ENCODE results near the gene LRRC2. TPM values are rescaled to one million over a fixed set of nuclear protein-coding genes. Genes with fewer than 3 reads are reported as not detected.
"Not testable (repeated sequence)": the region's sequence is repeated elsewhere in the genome, so short reads cannot be mapped to it uniquely, and the experiment has no call there.

The LRRC2 gene
- total RNA-seq, 1 donor, result 2.2 TPM

DNA sequence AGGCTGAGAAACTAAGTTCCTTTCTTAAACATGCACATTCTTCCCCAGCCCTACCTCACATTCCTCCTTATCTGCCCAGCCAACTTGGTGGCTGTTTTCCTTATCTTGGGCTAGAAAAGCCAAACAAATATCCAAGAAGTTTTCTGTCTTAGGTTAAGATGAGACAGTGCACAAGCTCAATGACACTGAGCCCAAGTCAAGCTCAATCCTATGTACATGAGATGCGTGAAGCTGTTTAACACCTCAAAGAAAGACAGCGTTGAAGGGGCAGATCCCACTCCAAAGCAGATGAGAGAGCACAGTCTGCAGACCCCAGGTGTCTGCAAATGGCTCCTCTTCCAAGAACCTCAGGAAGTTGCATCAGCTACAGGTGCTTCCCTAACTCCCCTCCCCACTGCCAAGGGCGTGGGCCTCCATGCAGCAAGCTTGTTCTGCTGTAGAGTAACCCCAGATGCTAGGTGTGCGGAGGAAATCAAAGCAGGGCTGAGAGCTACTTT is 16.6 kb downstream of the LRRC2 start:
- TF ChIP-seq, protein P1, sequence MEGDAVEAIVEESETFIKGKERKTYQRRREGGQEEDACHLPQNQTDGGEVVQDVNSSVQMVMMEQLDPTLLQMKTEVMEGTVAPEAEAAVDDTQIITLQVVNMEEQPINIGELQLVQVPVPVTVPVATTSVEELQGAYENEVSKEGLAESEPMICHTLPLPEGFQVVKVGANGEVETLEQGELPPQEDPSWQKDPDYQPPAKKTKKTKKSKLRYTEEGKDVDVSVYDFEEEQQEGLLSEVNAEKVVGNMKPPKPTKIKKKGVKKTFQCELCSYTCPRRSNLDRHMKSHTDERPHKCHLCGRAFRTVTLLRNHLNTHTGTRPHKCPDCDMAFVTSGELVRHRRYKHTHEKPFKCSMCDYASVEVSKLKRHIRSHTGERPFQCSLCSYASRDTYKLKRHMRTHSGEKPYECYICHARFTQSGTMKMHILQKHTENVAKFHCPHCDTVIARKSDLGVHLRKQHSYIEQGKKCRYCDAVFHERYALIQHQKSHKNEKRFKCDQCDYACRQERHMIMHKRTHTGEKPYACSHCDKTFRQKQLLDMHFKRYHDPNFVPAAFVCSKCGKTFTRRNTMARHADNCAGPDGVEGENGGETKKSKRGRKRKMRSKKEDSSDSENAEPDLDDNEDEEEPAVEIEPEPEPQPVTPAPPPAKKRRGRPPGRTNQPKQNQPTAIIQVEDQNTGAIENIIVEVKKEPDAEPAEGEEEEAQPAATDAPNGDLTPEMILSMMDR (IDR thresholded peaks at IDR 0.05; ENCODE audit: insufficient read depth, low read depth, low read length), result no peak
- no peak overlapping the region for H3K4me3 ChIP-seq (ENCODE audit: low read depth, low read length)
- DNase-seq (ENCODE audit: low read depth), result no peak

DNA sequence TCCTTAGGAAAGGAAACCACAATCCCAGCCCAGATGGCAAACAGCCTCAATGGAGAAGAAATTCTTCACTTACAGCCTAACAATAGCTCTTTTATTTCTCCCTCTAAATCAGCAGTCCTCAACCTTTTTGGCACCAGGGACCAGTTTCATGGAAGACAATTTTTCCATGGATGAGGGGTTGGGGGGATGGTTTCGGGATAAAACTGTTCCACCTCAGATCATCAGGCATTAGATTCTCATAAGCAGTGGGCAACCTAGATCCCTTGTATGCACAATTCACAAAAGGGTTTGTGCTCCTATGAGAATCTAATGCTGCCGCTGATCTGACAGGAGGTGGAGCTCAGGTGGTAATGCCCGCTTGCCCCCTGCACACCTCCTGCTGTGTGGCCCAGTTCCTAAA is 17.5 kb downstream of the LRRC2 start:
- not testable (repeated sequence) for DNase-seq (ENCODE audit: low read depth); H3K4me3 ChIP-seq (ENCODE audit: low read depth, low read length)

DNA sequence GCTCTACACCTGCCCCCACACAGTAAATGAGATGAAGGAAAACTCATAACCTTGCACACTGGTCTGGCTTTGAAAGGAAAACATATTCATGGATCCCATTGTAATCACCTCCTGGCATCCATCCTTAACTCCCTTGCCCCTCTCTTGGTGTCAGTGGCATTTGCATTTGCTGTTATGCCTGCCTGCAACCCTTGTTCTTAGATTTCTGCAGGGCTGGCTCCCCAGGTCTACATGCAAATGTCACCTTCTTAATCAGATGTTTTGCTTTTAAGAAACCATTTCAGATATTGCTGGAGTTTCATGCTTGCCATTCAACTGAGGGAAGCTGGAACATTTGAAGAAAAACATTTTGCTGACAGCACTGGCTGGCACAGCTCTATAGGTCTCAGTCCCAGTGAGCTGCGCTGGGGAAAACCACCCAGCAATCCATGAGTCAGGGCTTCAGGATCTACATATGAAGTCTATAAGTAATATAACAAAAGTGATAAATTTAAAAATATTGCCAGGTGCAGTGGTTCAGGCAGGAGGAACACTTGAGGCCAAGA is 19.1 kb downstream of the LRRC2 start:
- H3K4me3 ChIP-seq (ENCODE audit: low read depth, low read length), result no peak overlapping the region
- TF ChIP-seq, protein P1 (IDR thresholded peaks at IDR 0.05; ENCODE audit: insufficient read depth, low read depth, low read length), result no peak
- no peak for DNase-seq (ENCODE audit: low read depth)

DNA sequence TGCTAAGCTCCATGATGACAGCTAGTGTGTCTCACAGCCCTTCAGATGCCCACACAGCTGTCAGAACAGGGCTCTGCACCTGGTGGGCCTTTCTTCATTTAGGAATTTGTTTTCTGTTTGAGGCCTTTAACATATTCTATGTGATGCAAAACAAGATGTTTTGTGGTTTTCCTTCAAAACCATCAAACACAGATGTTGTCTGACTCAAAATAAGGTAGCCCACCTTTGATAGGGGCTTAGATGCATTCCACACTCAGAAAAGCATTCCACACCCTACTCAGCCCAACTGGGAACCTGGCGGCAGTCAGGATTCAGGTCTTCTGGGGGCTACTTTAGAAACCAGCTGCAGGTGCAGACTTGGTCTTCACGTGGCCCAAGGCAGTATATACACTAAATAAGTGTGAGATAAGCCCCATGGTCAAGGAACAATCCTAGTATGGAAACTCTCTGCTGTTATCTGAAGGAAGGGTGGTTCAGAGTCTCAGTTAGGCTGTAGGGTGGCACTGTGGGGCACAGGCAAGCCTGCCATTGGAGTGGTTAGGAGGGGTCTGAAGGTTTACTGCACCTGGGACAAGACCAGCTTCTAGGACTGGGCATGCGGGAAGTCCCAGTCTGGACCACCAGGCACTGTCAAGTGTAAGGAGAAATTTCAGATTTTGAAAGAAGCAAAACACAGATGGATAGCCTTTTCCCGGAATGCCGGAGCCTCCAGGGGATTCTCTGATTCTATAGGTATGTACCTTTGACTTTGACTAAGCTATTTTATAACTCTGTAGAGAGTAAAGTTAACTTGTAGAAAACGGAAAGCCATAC is 20.1 kb downstream of the LRRC2 start:
- H3K4me3 ChIP-seq (ENCODE audit: low read depth, low read length), result no peak overlapping the region
- no peak for DNase-seq (ENCODE audit: low read depth)
- TF ChIP-seq, protein P1 (IDR thresholded peaks at IDR 0.05; ENCODE audit: insufficient read depth, low read depth, low read length), result no peak

DNA sequence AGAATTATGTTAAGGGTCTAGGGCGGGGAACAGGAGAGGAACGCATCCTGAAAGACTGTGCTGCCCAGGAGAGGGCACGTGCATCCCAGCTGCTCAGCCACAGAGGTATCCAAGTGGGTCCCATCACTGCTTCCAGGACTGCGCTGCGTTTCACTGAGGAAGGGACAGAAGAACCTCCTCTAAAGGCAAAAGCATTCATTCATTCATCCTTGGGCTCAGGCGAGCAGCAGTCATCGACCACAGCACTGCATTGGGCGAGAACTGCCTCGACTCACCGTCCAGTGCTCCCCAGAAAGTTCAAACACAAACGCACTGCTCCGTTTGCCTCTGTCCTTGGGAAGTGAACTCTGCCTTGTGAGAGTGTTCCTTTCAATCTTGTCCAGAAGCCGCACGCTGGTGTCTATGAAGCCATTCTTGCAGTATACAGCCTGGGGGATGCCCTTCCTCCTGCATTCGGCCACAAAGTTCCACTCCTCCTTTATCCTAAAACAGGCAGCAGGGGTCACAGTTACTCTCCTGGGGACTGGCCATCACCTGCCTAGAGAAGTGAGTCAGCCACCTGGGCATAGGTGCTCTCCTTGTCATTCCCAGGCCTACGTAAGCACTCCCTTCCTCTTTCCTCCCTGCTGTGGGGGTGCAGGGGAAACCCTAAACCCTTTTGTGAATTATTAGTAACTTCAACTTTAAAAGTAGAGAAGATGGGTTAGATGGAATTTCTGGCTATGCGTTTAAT is 21.2 kb downstream of the LRRC2 start:
- no peak for DNase-seq (ENCODE audit: low read depth)
- no peak overlapping the region for H3K4me3 ChIP-seq (ENCODE audit: low read depth, low read length)
- TF ChIP-seq, protein P1 (IDR thresholded peaks at IDR 0.05; ENCODE audit: insufficient read depth, low read depth, low read length), result no peak

DNA sequence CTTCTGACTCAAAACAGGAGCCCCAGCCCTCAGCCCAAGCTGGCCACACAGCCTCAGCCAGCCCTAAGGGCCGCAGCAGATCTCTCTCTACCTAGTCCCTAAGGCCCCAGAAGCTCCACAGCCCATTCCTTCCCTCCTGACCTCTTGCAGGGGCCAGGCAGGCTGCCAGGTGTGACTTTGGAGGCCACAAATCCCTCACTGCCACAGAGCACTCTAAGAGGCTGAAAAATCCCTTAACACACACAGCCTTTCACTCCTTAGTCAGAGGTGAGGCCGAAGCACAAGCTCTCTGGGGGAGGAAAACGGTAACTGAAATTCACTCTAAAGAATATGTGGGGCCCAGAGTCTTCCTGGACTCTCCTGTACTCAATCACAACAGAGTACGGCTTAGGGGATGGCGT is 23.3 kb downstream of the LRRC2 start:
- TF ChIP-seq, protein P1 (IDR thresholded peaks at IDR 0.05; ENCODE audit: insufficient read depth, low read depth, low read length), result no peak
- no peak for DNase-seq (ENCODE audit: low read depth)
- no peak overlapping the region for H3K4me3 ChIP-seq (ENCODE audit: low read depth, low read length)

DNA sequence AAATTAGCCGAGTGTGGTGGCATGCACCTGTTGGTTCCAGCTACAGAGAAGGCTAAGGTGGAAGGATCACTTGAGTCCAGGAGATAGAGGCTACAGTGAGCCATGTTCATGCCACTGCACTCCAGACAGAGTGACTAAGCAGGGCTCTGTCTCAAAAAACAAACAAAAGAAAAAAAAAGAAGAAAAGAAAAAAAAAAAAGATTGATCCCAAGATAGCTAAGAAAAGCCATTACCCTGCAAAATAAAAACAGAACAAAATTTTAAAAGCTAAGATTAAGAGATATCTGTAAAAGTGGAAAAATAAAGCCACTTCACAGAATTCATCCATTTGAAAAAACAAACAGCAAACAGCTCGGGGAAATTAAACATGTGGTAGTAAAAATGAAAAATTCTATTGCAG is 23.8 kb downstream of the LRRC2 start:
- no peak for DNase-seq (ENCODE audit: low read depth)
- TF ChIP-seq, protein P1 (IDR thresholded peaks at IDR 0.05; ENCODE audit: insufficient read depth, low read depth, low read length), result no peak
- no peak overlapping the region for H3K4me3 ChIP-seq (ENCODE audit: low read depth, low read length)

All from fibroblast of villous mesenchyme (primary cell).